B cell (primary cell): ENCODE measurements around the gene MED25. TPM values are rescaled to one million over a fixed set of nuclear protein-coding genes. Genes with fewer than 3 reads are reported as not detected.

Source experiments
- ATAC-seq: fragments of 200-7000 bp; cut with Tn5 transposase; one replicate; pipeline ENCODE4 v1.10.0; 2021; ENCODE audit warnings: low read depth, mild to moderate bottlenecking, moderate number of reproducible peaks, moderate library complexity
- CTCF ChIA-PET: fragments of 350-600 bp; sonication (Branson Sonifier 250); formaldehyde crosslinking; loops from one replicate; lab custom pipeline; 2021; ENCODE audit warnings: antibody characterized with exemption, inconsistent platforms; lab: Charles Lee
- POLR2A ChIA-PET: fragments of 350-600 bp; sonication (Branson Sonifier 250); formaldehyde crosslinking; loops from one replicate; lab custom pipeline; 2021; ENCODE audit warnings: antibody characterized with exemption; lab: Charles Lee
- DNase-seq: peaks from one replicate; pipeline ENCODE4 v3.0.0; 2013
- H2AFZ ChIP-seq: 2 replicates; pipeline ENCODE4 v1.6.1; 2012; ENCODE audit warnings: mild to moderate bottlenecking, low read depth, low read length; ENCODE audit not compliant: insufficient read depth, poor library complexity, severe bottlenecking
- H3K27ac ChIP-seq, 2 donors: 1 replicate in 1 of 2; 2 replicates in 1 of 2; pipeline ENCODE4 v1.5.1; 2012 to 2013; ENCODE audit warnings: low read length in 2 of 2, mild to moderate bottlenecking in 2 of 2, moderate library complexity in 1 of 2
- H3K27me3 ChIP-seq, 4 experiments: fragments of 200-600 bp in 1 of 4; sonication (generic) in 1 of 4; replicated peaks in 1 of 4; 1 replicate in 2 of 4; 2 replicates in 2 of 4; pipeline versions ENCODE4 v1.6.1 to v1.7.0; 2013 to 2016; ENCODE audit warnings: low read length in 3 of 4, mild to moderate bottlenecking in 2 of 4, mixed read lengths in 1 of 4, moderate library complexity in 1 of 4; ENCODE audit not compliant: insufficient read depth in 4 of 4, control insufficient read depth in 3 of 4; ENCODE audit errors: control extremely low read depth in 1 of 4
- H3K36me3 ChIP-seq, 2 experiments: replicated peaks in 1 of 2; 1 replicate in 1 of 2; 2 replicates in 1 of 2; pipeline versions ENCODE4 v1.6.1 to v1.7.1; 2013; ENCODE audit warnings: low read length in 1 of 2; ENCODE audit not compliant: insufficient read depth in 2 of 2, control insufficient read depth in 1 of 2; ENCODE audit errors: control extremely low read depth in 1 of 2, extremely low read depth in 1 of 2
- H3K4me1 ChIP-seq, 2 donors: fragments of 200-600 bp in 1 of 2; sonication (generic) in 1 of 2; 1 replicate in 1 of 2; 2 replicates in 1 of 2; pipeline versions ENCODE4 v1.5.1 to v1.6.1; 2013 to 2017; ENCODE audit warnings: low read length in 2 of 2; ENCODE audit not compliant: control insufficient read depth in 2 of 2, insufficient read depth in 2 of 2
- H3K4me2 ChIP-seq: replicated peaks from 2 replicates; pipeline ENCODE3; 2012; ENCODE audit warnings: mild to moderate bottlenecking, low read depth, low read length; ENCODE audit not compliant: poor library complexity, severe bottlenecking
- H3K4me3 ChIP-seq, 5 experiments: fragments of 200-600 bp in 1 of 5; sonication (generic) in 1 of 5; 1 replicate in 3 of 5; 2 replicates in 2 of 5; pipeline versions ENCODE4 v1.5.1 to v1.7.0; 2011 to 2016; ENCODE audit warnings: low read length in 4 of 5, mild to moderate bottlenecking in 4 of 5, low read depth in 2 of 5, control low read depth in 1 of 5, moderate library complexity in 1 of 5; ENCODE audit not compliant: insufficient read depth in 1 of 5; ENCODE audit errors: control extremely low read depth in 1 of 5, extremely low read depth in 1 of 5
- H3K79me2 ChIP-seq: fragments of 200-600 bp; sonication (generic); one replicate; pipeline ENCODE4 v1.6.0; 2016; ENCODE audit warnings: low read length; ENCODE audit not compliant: control insufficient read depth, insufficient read depth
- H3K9ac ChIP-seq: fragments of 200-600 bp; sonication (generic); 2 replicates; pipeline ENCODE4 v1.6.1; 2017; ENCODE audit warnings: mild to moderate bottlenecking, low read length, moderate library complexity
- H3K9me3 ChIP-seq, 3 donors: one replicate each; pipeline versions ENCODE4 v1.6.1 to v1.7.1; 2013; ENCODE audit warnings: low read length in 2 of 3; ENCODE audit not compliant: control insufficient read depth in 2 of 3, insufficient read depth in 1 of 3; ENCODE audit errors: control extremely low read depth in 1 of 3
- H4K20me1 ChIP-seq: 2 replicates; pipeline ENCODE4 v1.6.0; 2012; ENCODE audit warnings: mild to moderate bottlenecking, low read length; ENCODE audit not compliant: insufficient read depth, control insufficient read depth, poor library complexity, severe bottlenecking
- H3K27ac Mint-ChIP-seq: one replicate; pipeline ENCODE4 v1.8.0; 2021; ENCODE audit warnings: mixed read lengths
- H3K27me3 Mint-ChIP-seq: one replicate; pipeline ENCODE4 v1.8.0; 2021; ENCODE audit warnings: mixed read lengths
- H3K4me1 Mint-ChIP-seq: one replicate; pipeline ENCODE4 v1.8.0; 2021; ENCODE audit warnings: mixed read lengths
- H3K4me3 Mint-ChIP-seq: one replicate; pipeline ENCODE4 v1.8.0; 2021; ENCODE audit warnings: mixed read lengths
- H3K9me3 Mint-ChIP-seq: one replicate; pipeline ENCODE4 v1.8.0; 2022; ENCODE audit warnings: mixed read lengths; ENCODE audit not compliant: insufficient read depth
- CTCF ChIP-seq: fragments of 200-600 bp; IDR thresholded peaks from one replicate; pipeline ENCODE4 v1.8.0; 2022; ENCODE audit warnings: antibody characterized with exemption, mild to moderate bottlenecking
- EZH2 ChIP-seq: IDR thresholded peaks from 2 replicates; pipeline ENCODE4 v1.6.1; 2012; ENCODE audit warnings: borderline replicate concordance, low read depth, mild to moderate bottlenecking, moderate library complexity, low read length; ENCODE audit not compliant: insufficient read depth, poor library complexity, severe bottlenecking
- WGBS: methylation state at CpG from one replicate; pipeline ENCODE4 v1.1.5; 2013; ENCODE audit warnings: missing lambda C conversion rate; ENCODE audit not compliant: insufficient coverage; 5-methylcytosine and 5-hydroxymethylcytosine counted together
- intact Hi-C: fragments of 100-400 bp; cut with micrococcal nuclease; formaldehyde crosslinking; loops from one replicate; pipeline ENCODE4 v1.10.0; 2022
- polyA plus RNA-seq: library from polyadenylated mRNA; depleted of rRNA; stranded (reverse); fragments of >200 nt; gene quantifications from 2 replicates; pipeline ENCODE4 v1.2.3, GENCODE V29; 2012
- total RNA-seq, 2 donors: library from RNA; stranded (reverse); fragments of 120-200 nt in 1 of 2; gene quantifications; 1 replicate in 1 of 2; 2 replicates in 1 of 2; pipeline versions ENCODE4 v1.2.3 to v1.2.4, GENCODE V29; 2013 to 2022

The MED25 gene
- total and polyA plus RNA-seq, 2 donors (not counting 1 experiment from before 2014, with no cell fraction given), result 93.0 to 126 TPM

GRCh38 chr19:49809941-49810389 is 8.1 kb upstream of the MED25 start:
- no peaks in the 10 kb centered on the region for H4K20me1 ChIP-seq
- no CpG with 5 or more reads among the region's 5 CpGs for WGBS
- peak overlapping the region; percentile 39 to 87 (median 79) for H3K4me3 ChIP-seq
- H3K4me3 Mint-ChIP-seq, result peak overlapping the region; percentile 96
- TF ChIP-seq CTCF, result no peak
- no peak for TF ChIP-seq EZH2
- ChIA-PET POLR2A (interaction anchor here (0.6 to 1.0 kb wide), 5 partner anchors 25 to 534 kb away, joined by 3 to 10 read pairs (median 3); no protein-coding TSS in a partner anchor), CTCF (interaction anchor here (0.8 to 1.3 kb wide), 3 partner anchors 42 to 123 kb away, joined by 3 read pairs; no protein-coding TSS in a partner anchor)
- no peaks in the 10 kb centered on the region for H3K27me3 Mint-ChIP-seq
- no peak for DNase-seq
- peaks cover 55% of the 10 kb centered on the region for H3K4me1 Mint-ChIP-seq
- intact Hi-C loops, result loop anchor here (5.0 kb wide), 1 partner anchor 683 kb away; no protein-coding TSS in a partner anchor
- peak overlapping the region; percentile 83 for H3K9ac ChIP-seq
- no peaks in the 10 kb centered on the region for H3K9me3 ChIP-seq
- H3K27me3 ChIP-seq, result no peaks in the 10 kb centered on the region
- H2AFZ ChIP-seq, result no peak overlapping the region
- H3K27ac ChIP-seq, result peak overlapping the region; percentile 63 to 66
- H3K27ac Mint-ChIP-seq, result peak overlapping the region; percentile 84
- peaks cover 0 to 6% of the 10 kb centered on the region in 2 experiments for H3K36me3 ChIP-seq
- H3K4me1 ChIP-seq, result peaks cover 30 to 52% of the 10 kb centered on the region in 2 donors
- peaks cover 3% of the 10 kb centered on the region for H3K79me2 ChIP-seq
- H3K9me3 Mint-ChIP-seq, result no peaks in the 10 kb centered on the region
- ATAC-seq, result no peak
- H3K4me2 ChIP-seq, result peak overlapping the region; percentile 80

DNA sequence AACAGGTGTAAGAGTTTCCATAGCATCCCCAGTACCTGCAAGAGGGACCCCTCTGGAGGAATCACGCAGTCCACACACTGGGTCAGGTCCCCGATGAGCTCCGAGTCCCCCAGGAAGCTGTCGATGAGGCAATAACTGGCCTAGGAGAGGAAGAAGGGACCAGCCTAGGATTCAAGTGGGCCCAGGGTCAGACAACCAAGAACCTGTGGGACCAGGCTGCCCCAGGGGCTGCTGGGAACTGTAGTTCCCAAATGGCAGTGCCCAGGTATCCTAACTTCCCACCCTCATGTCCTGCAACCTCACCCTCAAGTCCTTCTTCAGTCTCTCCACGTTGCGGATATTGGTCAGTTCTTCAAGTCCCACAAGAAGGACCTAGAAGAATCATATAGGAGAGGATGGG is 6.8 kb upstream of the MED25 start:
- Histone ChIP-seq H3K9me3 (no peaks in the 10 kb centered on the region), H3K27ac (no peak overlapping the region), H3K27me3 (no peaks in the 10 kb centered on the region), H3K4me2 (no peak overlapping the region), H4K20me1 (no peaks in the 10 kb centered on the region), H3K79me2 (peaks cover 3% of the 10 kb centered on the region), H3K36me3 (peaks cover 0 to under 1% of the 10 kb centered on the region in 2 experiments), H3K9ac (no peak overlapping the region), H3K4me3 (no peak overlapping the region), H2AFZ (no peak overlapping the region), H3K4me1 (peaks cover 30 to 52% of the 10 kb centered on the region in 2 donors)
- ChIA-PET CTCF (interaction anchor here (0.6 to 1.3 kb wide), 2 partner anchors 15 to 58 kb away, joined by 3 to 4 read pairs; no protein-coding TSS in a partner anchor), POLR2A (interaction anchor here (3.3 kb wide), 1 partner anchor 66 kb away, joined by 30 read pairs; the partner anchor contains the start of genes AKT1S1 and TBC1D17)
- Mint-ChIP-seq H3K27ac (no peak overlapping the region), H3K27me3 (no peaks in the 10 kb centered on the region), H3K4me1 (peaks cover 53% of the 10 kb centered on the region), H3K9me3 (no peaks in the 10 kb centered on the region), H3K4me3 (peak overlapping the region; percentile 97)
- 98% methylated on average over 4 of the region's 6 CpGs for WGBS
- intact Hi-C loops, result no loop called here
- peak; percentile 32 for DNase-seq
- ATAC-seq, result no peak
- TF ChIP-seq CTCF (no peak), EZH2 (no peak)
